ENCODE results near the gene RENBP.

GRCh38 chrX:153970357-153971123 lies 26.1 kb upstream of the RENBP start:
- TF ChIP-seq TAF1 (IDR thresholded peaks at IDR 0.05; ENCODE audit: borderline replicate concordance, insufficient read depth, low read length) (no peak), POLR2AphosphoS5 (IDR thresholded peaks at IDR 0.05; ENCODE audit: low read depth, low read length) (peak; percentile 43; the same call in 1 of the 2 replicates)

All from PFSK-1 (cell line).